Spleen (tissue), 7 donors: ENCODE data around the gene SLIT3.

Source experiments
- POLR2A ChIP-seq, 3 donors: fragments of 450-650 bp; IDR thresholded peaks; one replicate each; pipeline ENCODE4 v1.5.1; 2017; ENCODE audit warnings: antibody characterized with exemption in 3 of 3, mild to moderate bottlenecking in 1 of 3
- POLR2AphosphoS5 ChIP-seq, 3 donors: sonication (generic); formaldehyde crosslinking; IDR thresholded peaks; one replicate each; pipeline ENCODE4 v1.5.1; 2017; ENCODE audit warnings: antibody characterized with exemption in 3 of 3
- TF ChIP-seq, protein P1 (sequence below), 11 experiments: fragments of 200-600 bp in 7 of 11; fragments of 450-650 bp in 4 of 11; sonication (generic) in 4 of 11; IDR thresholded peaks in 8 of 11; conservative IDR thresholded peaks in 3 of 11; 1 replicate in 7 of 11; 2 replicates in 4 of 11; pipeline versions ENCODE4 v1.4.0 to v1.8.0; 2016 to 2021; ENCODE audit warnings: antibody characterized with exemption in 11 of 11, inconsistent platforms in 4 of 11, mild to moderate bottlenecking in 1 of 11
- donor health status: DM: no; HTN: no; CAD: no; lungs with moderate emphysema.
- donor health status: DM: no; HTN: no; CAD: no.
- donor health status: DM: no; HTN: no; CAD: no.

DNA sequence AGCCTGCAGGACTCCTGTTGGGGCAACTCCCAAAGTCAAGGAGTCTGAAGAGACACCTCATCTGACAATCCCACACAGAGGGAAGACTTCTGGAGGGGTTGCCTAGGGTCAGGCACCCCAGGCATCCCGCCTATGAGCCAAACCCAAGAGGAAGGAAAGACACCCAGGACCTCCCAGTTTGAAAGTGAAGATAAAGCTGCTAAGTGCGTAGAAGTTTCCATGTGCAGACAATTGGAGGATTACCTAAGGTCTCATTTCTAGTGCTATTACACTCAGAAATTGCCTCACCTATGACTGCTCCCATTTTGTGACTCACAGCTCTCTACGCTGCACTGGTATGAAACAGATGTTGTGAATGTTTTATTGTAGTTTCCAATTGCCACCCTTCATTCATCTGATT is 322.9 kb downstream of the SLIT3 start:
- TF ChIP-seq, protein P1, sequence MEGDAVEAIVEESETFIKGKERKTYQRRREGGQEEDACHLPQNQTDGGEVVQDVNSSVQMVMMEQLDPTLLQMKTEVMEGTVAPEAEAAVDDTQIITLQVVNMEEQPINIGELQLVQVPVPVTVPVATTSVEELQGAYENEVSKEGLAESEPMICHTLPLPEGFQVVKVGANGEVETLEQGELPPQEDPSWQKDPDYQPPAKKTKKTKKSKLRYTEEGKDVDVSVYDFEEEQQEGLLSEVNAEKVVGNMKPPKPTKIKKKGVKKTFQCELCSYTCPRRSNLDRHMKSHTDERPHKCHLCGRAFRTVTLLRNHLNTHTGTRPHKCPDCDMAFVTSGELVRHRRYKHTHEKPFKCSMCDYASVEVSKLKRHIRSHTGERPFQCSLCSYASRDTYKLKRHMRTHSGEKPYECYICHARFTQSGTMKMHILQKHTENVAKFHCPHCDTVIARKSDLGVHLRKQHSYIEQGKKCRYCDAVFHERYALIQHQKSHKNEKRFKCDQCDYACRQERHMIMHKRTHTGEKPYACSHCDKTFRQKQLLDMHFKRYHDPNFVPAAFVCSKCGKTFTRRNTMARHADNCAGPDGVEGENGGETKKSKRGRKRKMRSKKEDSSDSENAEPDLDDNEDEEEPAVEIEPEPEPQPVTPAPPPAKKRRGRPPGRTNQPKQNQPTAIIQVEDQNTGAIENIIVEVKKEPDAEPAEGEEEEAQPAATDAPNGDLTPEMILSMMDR (IDR thresholded peaks at IDR 0.05 in 8 of 11, conservative IDR thresholded peaks at IDR 0.05 in 3 of 11): no peak
- no peak for TF ChIP-seq POLR2A (IDR thresholded peaks at IDR 0.05)
- no peak for TF ChIP-seq POLR2AphosphoS5 (IDR thresholded peaks at IDR 0.05)
